HCT116 (cell line): ENCODE data around the gene CARMIL1. TPM values are rescaled to one million over a fixed set of nuclear protein-coding genes. Genes with fewer than 3 reads are reported as not detected.

ENCODE experiments used
- ATAC-seq: fragments of 200-7000 bp; cut with Tn5 transposase; 2 replicates; pipeline ENCODE4 v1.9.1; 2020; ENCODE audit warnings: mild to moderate bottlenecking, moderate library complexity
- BruUV-seq: library from RNA; stranded (reverse); fragments of 400-500 nt; replicated peaks from 2 replicates; lab custom pipeline; 2021; lab: Mats Ljungman, UMichigan
- CTCF ChIA-PET: fragments of 300-600 bp; sonication (Branson Sonifier 250); formaldehyde crosslinking; loops from one replicate; lab custom pipeline; 2021; ENCODE audit warnings: antibody characterized with exemption; lab: Charles Lee
- POLR2A ChIA-PET: fragments of 300-600, 350-600 bp; sonication (Branson Sonifier 250); formaldehyde crosslinking; loops from one replicate; lab custom pipeline; 2021; ENCODE audit warnings: antibody characterized with exemption; lab: Charles Lee
- RAD21 ChIA-PET, 2 experiments: fragments of 300-600 bp; sonication (Branson Sonifier 250); formaldehyde crosslinking; loops; one replicate each; lab custom pipeline; 2023; ENCODE audit warnings: low total read pairs in 2 of 2; ENCODE audit not compliant: uncharacterized antibody in 2 of 2, unreplicated experiment in 2 of 2, low non-redundant PET in 1 of 2; lab: Charles Lee
- DNase-seq: peaks from one replicate; pipeline ENCODE4 v3.0.0-alpha.2; 2010; ENCODE audit warnings: low read depth, low spot score
- H2AFZ ChIP-seq: fragments of 200-600 bp; shearing (Covaris generic), sonication (generic); 2 replicates; pipeline ENCODE4 v1.6.1; 2017; ENCODE audit warnings: low read depth, mixed run types, mixed read lengths, antibody characterized with exemption, low read length; ENCODE audit not compliant: poor library complexity, severe bottlenecking
- H3K27ac ChIP-seq: 2 replicates; pipeline ENCODE4 v1.5.1; 2012; ENCODE audit warnings: low read depth, low read length
- H3K27me3 ChIP-seq: fragments of 200-600 bp; sonication (generic); 2 replicates; pipeline ENCODE4 v1.6.1; 2016; ENCODE audit warnings: mixed run types, low read length, mixed read lengths; ENCODE audit not compliant: insufficient read depth
- H3K36me3 ChIP-seq, 2 experiments: fragments of 200-500 bp in 1 of 2; fragments of 200-600 bp in 1 of 2; sonication (Bioruptor generic) in 1 of 2; sonication (generic) in 1 of 2; 2 replicates each; pipeline versions ENCODE4 v1.5.1 to v1.6.1; 2014 to 2016; ENCODE audit warnings: low read length in 2 of 2, inconsistent platforms in 1 of 2, mixed read lengths in 1 of 2, mixed run types in 1 of 2; ENCODE audit not compliant: insufficient read depth in 2 of 2, control insufficient read depth in 1 of 2
- H3K4me1 ChIP-seq, 2 experiments: fragments of 200-600 bp in 1 of 2; sonication (generic) in 1 of 2; 2 replicates each; pipeline versions ENCODE4 v1.5.1 to v1.6.1; 2012 to 2017; ENCODE audit warnings: low read length in 2 of 2, inconsistent platforms in 1 of 2, mild to moderate bottlenecking in 1 of 2, mixed read lengths in 1 of 2, mixed run types in 1 of 2, moderate library complexity in 1 of 2; ENCODE audit not compliant: insufficient read depth in 2 of 2, control insufficient read depth in 1 of 2
- H3K4me2 ChIP-seq: fragments of 200-600 bp; sonication (generic); 2 replicates; pipeline ENCODE4 v1.6.1; 2017; ENCODE audit warnings: mixed run types, low read length, mixed read lengths
- H3K4me3 ChIP-seq, 2 experiments: fragments of 200-600 bp in 1 of 2; sonication (generic) in 1 of 2; replicated peaks in 1 of 2; 2 replicates each; pipeline ENCODE4 v1.5.1; 2011 to 2016; ENCODE audit warnings: low read length in 2 of 2, control low read depth in 1 of 2, low read depth in 1 of 2, mild to moderate bottlenecking in 1 of 2, mixed read lengths in 1 of 2, mixed run types in 1 of 2
- H3K79me2 ChIP-seq: fragments of 200-600 bp; sonication (generic); 2 replicates; pipeline ENCODE4 v1.6.1; 2017; ENCODE audit warnings: mild to moderate bottlenecking, mixed run types, low read length, moderate library complexity, mixed read lengths; ENCODE audit not compliant: insufficient read depth
- H3K9ac ChIP-seq: fragments of 200-600 bp; sonication (generic); 2 replicates; pipeline ENCODE4 v1.6.1; 2016; ENCODE audit warnings: low read length, mixed read lengths
- H3K9me2 ChIP-seq: fragments of 200-600 bp; sonication (generic), shearing (Covaris generic); 2 replicates; pipeline ENCODE4 v1.6.1; 2017; ENCODE audit warnings: mixed run types, mild to moderate bottlenecking, moderate library complexity; ENCODE audit not compliant: insufficient read depth
- H3K9me3 ChIP-seq, 2 experiments: fragments of 200-500 bp in 1 of 2; fragments of 200-600 bp in 1 of 2; sonication (Bioruptor generic) in 1 of 2; sonication (generic) in 1 of 2; 2 replicates each; pipeline ENCODE4 v1.6.1; 2014 to 2017; ENCODE audit warnings: low read length in 2 of 2, mixed read lengths in 2 of 2, inconsistent platforms in 1 of 2, low read depth in 1 of 2, mild to moderate bottlenecking in 1 of 2, mixed run types in 1 of 2, moderate library complexity in 1 of 2; ENCODE audit not compliant: control insufficient read depth in 1 of 2, insufficient read depth in 1 of 2
- H4K20me1 ChIP-seq: fragments of 200-600 bp; sonication (generic), shearing (Covaris generic); 2 replicates; pipeline ENCODE4 v1.6.1; 2017; ENCODE audit warnings: mixed run types, mild to moderate bottlenecking, moderate library complexity; ENCODE audit not compliant: insufficient read depth
- CEBPB ChIP-seq: IDR thresholded peaks from 2 replicates; pipeline ENCODE4 v1.6.1; 2012; ENCODE audit warnings: low read depth
- EGR1 ChIP-seq: IDR thresholded peaks from 2 replicates; pipeline ENCODE4 v1.6.1; 2012; ENCODE audit warnings: low read depth
- EZH2 ChIP-seq: fragments of 200-600 bp; sonication (generic); IDR thresholded peaks from 2 replicates; pipeline ENCODE4 v1.6.1; 2017; ENCODE audit warnings: antibody characterized with exemption, mixed run types
- EZH2phosphoT487 ChIP-seq: fragments of 200-600 bp; IDR thresholded peaks from 2 replicates; pipeline ENCODE4 v1.6.1; 2018; ENCODE audit warnings: antibody characterized with exemption, borderline replicate concordance
- POLR2A ChIP-seq: IDR thresholded peaks from 2 replicates; pipeline ENCODE4 v1.7.0; 2011; ENCODE audit warnings: borderline replicate concordance; ENCODE audit not compliant: insufficient read depth, insufficient read length; ENCODE audit errors: extremely low read depth
- POLR2AphosphoS5 ChIP-seq: IDR thresholded peaks from 2 replicates; pipeline ENCODE4 v1.6.1; 2011; ENCODE audit warnings: mild to moderate bottlenecking, low read depth, low read length, moderate library complexity
- RAD21 ChIP-seq: IDR thresholded peaks from 2 replicates; pipeline ENCODE4 v1.6.1; 2012; ENCODE audit warnings: low read depth, mild to moderate bottlenecking
- SIN3A ChIP-seq: IDR thresholded peaks from 2 replicates; pipeline ENCODE4 v1.6.1; 2012; ENCODE audit warnings: low read depth
- SRF ChIP-seq: IDR thresholded peaks from 2 replicates; pipeline ENCODE4 v1.6.1; 2012; ENCODE audit warnings: low read depth
- TCF7L2 ChIP-seq: IDR thresholded peaks from 2 replicates; pipeline ENCODE4 v1.7.0; 2011; ENCODE audit warnings: borderline replicate concordance, inconsistent platforms; ENCODE audit not compliant: insufficient read depth, insufficient read length; ENCODE audit errors: extremely low read depth
- ZFX ChIP-seq: fragments of 450-650 bp; IDR thresholded peaks from 2 replicates; pipeline ENCODE4 v1.6.1; 2017
- ZNF274 ChIP-seq: fragments of 200-500 bp; sonication (Bioruptor generic); IDR thresholded peaks from 2 replicates; pipeline ENCODE4 v1.6.1; 2014; ENCODE audit warnings: mild to moderate bottlenecking, low read depth, low read length, inconsistent platforms
- intact Hi-C: fragments of 100-400 bp; cut with micrococcal nuclease; formaldehyde crosslinking; loops from 2 replicates; pipeline ENCODE4 v1.10.0; 2022
- total RNA-seq: library from RNA; stranded (reverse); gene quantifications from one replicate; pipeline ENCODE4 v1.2.1, GENCODE V29; 2021; ENCODE audit not compliant: unreplicated experiment
- TF ChIP-seq, protein P1 (sequence below): IDR thresholded peaks from 2 replicates; pipeline ENCODE4 v1.6.1; 2012
- TF ChIP-seq, protein P2 (sequence below), 3 experiments: fragments of 200-600 bp in 1 of 3; sonication (generic) in 1 of 3; IDR thresholded peaks in 2 of 3; conservative IDR thresholded peaks in 1 of 3; 2 replicates each; pipeline ENCODE4 v1.5.1; 2012 to 2017; ENCODE audit warnings: low read depth in 2 of 3, low read length in 2 of 3, antibody characterized with exemption in 1 of 3, borderline replicate concordance in 1 of 3, control low read depth in 1 of 3, mild to moderate bottlenecking in 1 of 3, mixed read lengths in 1 of 3, mixed run types in 1 of 3, moderate library complexity in 1 of 3; ENCODE audit not compliant: insufficient read depth in 1 of 3
- TF ChIP-seq, protein P3 (sequence below): IDR thresholded peaks from 2 replicates; pipeline ENCODE4 v1.6.1; 2011; ENCODE audit warnings: mild to moderate bottlenecking, low read length, moderate library complexity; ENCODE audit not compliant: insufficient replicate concordance; ENCODE audit errors: extremely low read depth

The CARMIL1 gene
- total RNA-seq, 1 experiment from 2014 or later = 21.7 TPM

DNA sequence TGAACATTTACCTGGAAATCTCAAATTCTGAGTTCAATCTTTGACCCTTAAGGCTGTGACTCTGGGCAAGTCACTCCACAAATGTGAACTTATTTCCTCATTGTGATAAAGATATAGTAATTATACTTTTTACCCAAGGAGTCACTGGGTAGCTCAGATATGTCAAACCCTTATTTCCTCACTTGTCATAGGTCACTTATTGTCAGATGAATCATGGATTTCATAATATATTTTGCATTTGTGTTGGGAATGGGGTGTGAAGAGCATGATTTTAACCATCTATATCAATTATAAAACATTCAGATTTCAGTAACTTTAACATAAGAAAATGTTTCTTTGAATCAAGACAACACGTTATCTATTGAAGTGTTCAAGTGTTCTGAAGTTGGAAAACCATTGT lies 3.7 kb upstream of the CARMIL1 start:
- H3K9ac ChIP-seq = no peak overlapping the region
- H3K9me3 ChIP-seq = no peaks in the 10 kb centered on the region
- POLR2A ChIA-PET = no interaction called here
- no peak for ATAC-seq
- no peak overlapping the region for H3K4me3 ChIP-seq
- TF ChIP-seq RAD21 = no peak
- TF ChIP-seq, protein P1, sequence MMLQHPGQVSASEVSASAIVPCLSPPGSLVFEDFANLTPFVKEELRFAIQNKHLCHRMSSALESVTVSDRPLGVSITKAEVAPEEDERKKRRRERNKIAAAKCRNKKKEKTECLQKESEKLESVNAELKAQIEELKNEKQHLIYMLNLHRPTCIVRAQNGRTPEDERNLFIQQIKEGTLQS = no peak
- no peak for TF ChIP-seq EZH2phosphoT487
- TF ChIP-seq POLR2A = no peak
- no peak for TF ChIP-seq ZNF274
- TF ChIP-seq CEBPB = no peak
- TF ChIP-seq, all 23 proteins: peak for 0
- RAD21 ChIA-PET = no interaction called here
- Histone ChIP-seq H3K4me2 (no peak overlapping the region), H3K36me3 (no peaks in the 10 kb centered on the region), H3K4me1 (peaks cover 7 to 15% of the 10 kb centered on the region in 2 experiments), H3K9me2 (no peaks in the 10 kb centered on the region), H3K27ac (no peak overlapping the region), H2AFZ (no peak overlapping the region), H4K20me1 (no peaks in the 10 kb centered on the region), H3K79me2 (peaks cover 11% of the 10 kb centered on the region; the same call in 1 of the 2 replicates), H3K27me3 (no peaks in the 10 kb centered on the region)
- intact Hi-C loops = loop anchor here (10.0 kb wide), 1 partner anchor 669 kb away; no protein-coding TSS in a partner anchor
- DNase-seq = no peak
- CTCF ChIA-PET = interaction anchor here (1.7 kb wide), 1 partner anchor 10 kb away, joined by 7 read pairs; no protein-coding TSS in a partner anchor
- BruUV-seq = no TSS peak

DNA sequence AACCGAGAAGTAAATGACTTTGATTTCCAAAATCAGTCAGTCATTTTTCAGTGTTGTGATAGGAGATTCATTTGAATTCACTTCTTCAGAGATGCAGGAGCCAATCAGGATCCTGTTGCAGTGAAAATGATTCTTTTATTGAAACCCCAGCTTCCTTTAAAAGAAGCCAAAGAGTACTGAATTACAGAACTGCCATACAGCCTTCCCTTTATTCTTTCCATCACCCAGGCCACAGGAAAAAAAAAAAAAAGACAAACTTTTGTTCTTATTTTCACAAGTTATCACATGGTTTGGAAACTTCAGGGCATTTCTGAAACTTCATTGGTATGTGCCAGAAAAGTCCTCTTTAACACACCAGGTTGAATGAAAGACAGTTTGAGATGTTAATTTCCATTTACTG lies 1.8 kb upstream of the CARMIL1 start:
- no peak for ATAC-seq
- peaks cover 13 to 24% of the 10 kb centered on the region in 2 experiments for H3K4me1 ChIP-seq
- no TSS peak for BruUV-seq

More for the DNA sequence above, 1.8 kb upstream of the CARMIL1 start:
- intact Hi-C loops = loop anchor here (10.0 kb wide), 1 partner anchor 667 kb away; no protein-coding TSS in a partner anchor
- no peaks in the 10 kb centered on the region for H3K27me3 ChIP-seq
- no peak for TF ChIP-seq TCF7L2
- no peak for TF ChIP-seq POLR2AphosphoS5
- TF ChIP-seq, protein P2, sequence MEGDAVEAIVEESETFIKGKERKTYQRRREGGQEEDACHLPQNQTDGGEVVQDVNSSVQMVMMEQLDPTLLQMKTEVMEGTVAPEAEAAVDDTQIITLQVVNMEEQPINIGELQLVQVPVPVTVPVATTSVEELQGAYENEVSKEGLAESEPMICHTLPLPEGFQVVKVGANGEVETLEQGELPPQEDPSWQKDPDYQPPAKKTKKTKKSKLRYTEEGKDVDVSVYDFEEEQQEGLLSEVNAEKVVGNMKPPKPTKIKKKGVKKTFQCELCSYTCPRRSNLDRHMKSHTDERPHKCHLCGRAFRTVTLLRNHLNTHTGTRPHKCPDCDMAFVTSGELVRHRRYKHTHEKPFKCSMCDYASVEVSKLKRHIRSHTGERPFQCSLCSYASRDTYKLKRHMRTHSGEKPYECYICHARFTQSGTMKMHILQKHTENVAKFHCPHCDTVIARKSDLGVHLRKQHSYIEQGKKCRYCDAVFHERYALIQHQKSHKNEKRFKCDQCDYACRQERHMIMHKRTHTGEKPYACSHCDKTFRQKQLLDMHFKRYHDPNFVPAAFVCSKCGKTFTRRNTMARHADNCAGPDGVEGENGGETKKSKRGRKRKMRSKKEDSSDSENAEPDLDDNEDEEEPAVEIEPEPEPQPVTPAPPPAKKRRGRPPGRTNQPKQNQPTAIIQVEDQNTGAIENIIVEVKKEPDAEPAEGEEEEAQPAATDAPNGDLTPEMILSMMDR (IDR thresholded peaks at IDR 0.05 in 2 of 3, conservative IDR thresholded peaks at IDR 0.05 in 1 of 3; ENCODE audit: borderline replicate concordance in 1 of 3, insufficient read depth in 1 of 3, low read depth in 2 of 3, low read length in 2 of 3) = no peak
- TF ChIP-seq SRF = no peak
- TF ChIP-seq, protein P3, sequence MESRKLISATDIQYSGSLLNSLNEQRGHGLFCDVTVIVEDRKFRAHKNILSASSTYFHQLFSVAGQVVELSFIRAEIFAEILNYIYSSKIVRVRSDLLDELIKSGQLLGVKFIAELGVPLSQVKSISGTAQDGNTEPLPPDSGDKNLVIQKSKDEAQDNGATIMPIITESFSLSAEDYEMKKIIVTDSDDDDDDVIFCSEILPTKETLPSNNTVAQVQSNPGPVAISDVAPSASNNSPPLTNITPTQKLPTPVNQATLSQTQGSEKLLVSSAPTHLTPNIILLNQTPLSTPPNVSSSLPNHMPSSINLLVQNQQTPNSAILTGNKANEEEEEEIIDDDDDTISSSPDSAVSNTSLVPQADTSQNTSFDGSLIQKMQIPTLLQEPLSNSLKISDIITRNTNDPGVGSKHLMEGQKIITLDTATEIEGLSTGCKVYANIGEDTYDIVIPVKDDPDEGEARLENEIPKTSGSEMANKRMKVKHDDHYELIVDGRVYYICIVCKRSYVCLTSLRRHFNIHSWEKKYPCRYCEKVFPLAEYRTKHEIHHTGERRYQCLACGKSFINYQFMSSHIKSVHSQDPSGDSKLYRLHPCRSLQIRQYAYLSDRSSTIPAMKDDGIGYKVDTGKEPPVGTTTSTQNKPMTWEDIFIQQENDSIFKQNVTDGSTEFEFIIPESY = no peak
- no peak for TF ChIP-seq EGR1
- TF ChIP-seq, protein P1 = no peak
- no peak for TF ChIP-seq EZH2
- TF ChIP-seq ZFX = no peak
- no peak for TF ChIP-seq SIN3A
- no peak overlapping the region for H3K4me3 ChIP-seq
- ChIA-PET CTCF (interaction anchor here (3.2 to 4.1 kb wide), 3 partner anchors 12 to 280 kb away, joined by 19 to 44 read pairs (median 24); no protein-coding TSS in a partner anchor), RAD21 (interaction anchor here in 1 of 2 experiments (1.1 kb wide), 1 partner anchor 12 kb away, joined by 3 read pairs; no protein-coding TSS in a partner anchor), POLR2A (no interaction called here)
- no peaks in the 10 kb centered on the region for H3K9me2 ChIP-seq
- no peaks in the 10 kb centered on the region for H4K20me1 ChIP-seq
- peaks cover 27% of the 10 kb centered on the region; the same call in 1 of the 2 replicates for H3K79me2 ChIP-seq
- no peak overlapping the region for H3K9ac ChIP-seq
- H3K36me3 ChIP-seq = no peaks in the 10 kb centered on the region
- no peak for DNase-seq
- peak overlapping the region; percentile 98; the same call in 1 of the 2 replicates for H3K4me2 ChIP-seq
- no peak overlapping the region for H3K27ac ChIP-seq
- no peaks in the 10 kb centered on the region for H3K9me3 ChIP-seq
- H2AFZ ChIP-seq = no peak overlapping the region
